ENCODE results near the gene RASAL2.
"Not testable (repeated sequence)": the region's sequence is repeated elsewhere in the genome, so short reads cannot be mapped to it uniquely, and the experiment has no call there.

Gene RASAL2

GRCh38 chr1:178337091-178337706, 243.3 kb downstream of the RASAL2 start:
- no peak for DNase-seq (ENCODE audit: low read depth in 2 of 2, low spot score in 1 of 2)

DNA sequence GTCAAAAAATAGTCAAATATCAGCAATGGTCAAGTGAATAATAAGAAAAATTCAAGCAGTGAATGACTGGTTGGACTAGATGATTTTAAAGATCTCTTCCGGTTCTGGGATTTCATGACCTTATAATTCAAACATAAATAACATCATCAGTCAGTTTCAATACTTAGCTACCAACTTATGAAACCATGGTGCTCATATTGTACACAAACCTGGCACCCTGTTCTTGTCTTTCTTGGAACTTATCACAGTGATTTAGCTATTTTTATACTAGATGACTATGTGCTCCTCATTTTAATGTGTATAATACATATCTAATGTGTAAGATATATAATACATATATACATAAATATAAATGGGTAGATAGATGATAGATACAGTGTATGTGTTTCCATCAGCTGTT, 245.9 kb downstream of the RASAL2 start:
- no peak for DNase-seq (ENCODE audit: low read depth in 2 of 2, low spot score in 1 of 2)

DNA sequence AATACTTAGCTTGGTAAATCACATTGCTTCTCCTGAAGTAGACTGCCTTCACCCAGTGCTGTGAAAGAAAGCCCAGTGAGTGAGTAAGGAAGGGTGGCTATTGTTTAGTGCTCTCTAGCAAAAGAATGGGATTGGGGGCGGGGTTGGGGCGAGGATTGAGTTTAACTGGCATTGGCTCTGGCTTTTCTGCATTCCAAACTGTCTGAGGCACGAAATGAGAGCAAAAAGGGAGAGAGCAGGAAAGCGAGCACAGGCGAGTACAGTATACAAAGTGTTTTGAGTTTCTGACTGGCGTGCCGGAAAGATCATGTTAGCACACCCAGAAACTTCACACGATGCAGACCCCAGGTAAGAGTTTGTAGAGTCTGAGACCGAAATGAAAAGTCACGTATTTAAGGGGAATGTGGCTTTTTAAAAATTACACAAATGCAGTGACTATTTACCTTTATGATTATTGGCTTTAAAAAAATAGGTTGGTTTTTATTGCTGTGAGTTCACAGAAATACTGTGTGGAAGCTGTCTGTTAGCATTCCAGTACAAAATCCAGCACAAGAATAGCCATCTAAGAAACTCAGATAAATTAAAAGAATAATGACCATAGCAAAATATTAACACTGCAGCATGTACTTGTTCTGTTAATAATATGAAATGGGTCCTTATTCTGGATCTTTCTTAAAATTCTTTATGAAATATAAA, 247.5 kb downstream of the RASAL2 start:
- no peak for DNase-seq (ENCODE audit: low read depth in 2 of 2, low spot score in 1 of 2)

DNA sequence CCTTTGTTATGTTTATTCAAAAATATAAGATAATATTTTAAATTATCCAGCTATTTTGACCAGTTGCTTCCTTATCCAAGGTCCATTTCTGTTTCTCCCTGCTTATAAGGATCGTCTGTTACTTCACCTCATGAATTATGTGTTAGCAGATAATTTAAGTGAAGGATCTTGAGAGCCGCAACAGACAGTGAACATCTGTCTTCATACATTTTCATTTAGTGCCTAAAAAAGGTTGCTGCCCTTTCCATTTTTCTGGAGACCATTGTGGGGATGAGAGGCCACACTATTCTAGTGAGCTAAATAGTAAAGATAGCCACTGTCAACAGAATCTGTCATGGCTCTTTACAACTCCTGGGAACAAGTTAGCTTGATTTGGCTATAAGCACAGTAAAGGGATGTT, 248.8 kb downstream of the RASAL2 start:
- DNase-seq (ENCODE audit: low read depth in 2 of 2, low spot score in 1 of 2) = no peak

GRCh38 chr1:178344513-178345091, 250.7 kb downstream of the RASAL2 start:
- no peak for DNase-seq (ENCODE audit: low read depth in 2 of 2, low spot score in 1 of 2)

DNA sequence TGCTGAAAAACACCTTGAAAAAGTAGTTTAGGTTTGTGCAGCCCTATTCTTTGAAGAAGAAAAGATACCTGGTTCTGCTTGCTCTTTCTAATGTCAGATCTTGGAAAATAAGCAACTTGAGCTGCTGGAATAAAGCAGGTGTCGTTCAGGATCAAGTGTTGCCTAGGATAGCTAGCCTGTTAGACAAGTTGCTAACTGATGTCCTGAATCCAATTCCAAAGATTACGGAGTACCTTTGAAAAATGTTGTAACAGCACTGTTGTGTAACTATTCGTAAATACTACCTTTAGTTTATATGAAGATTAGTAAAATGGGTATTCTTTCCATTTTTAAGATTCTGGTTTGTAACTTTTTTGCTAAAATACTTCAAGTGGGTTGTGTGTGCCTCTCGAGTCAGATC, 251.3 kb downstream of the RASAL2 start:
- no peak for DNase-seq (ENCODE audit: low read depth in 2 of 2, low spot score in 1 of 2)

DNA sequence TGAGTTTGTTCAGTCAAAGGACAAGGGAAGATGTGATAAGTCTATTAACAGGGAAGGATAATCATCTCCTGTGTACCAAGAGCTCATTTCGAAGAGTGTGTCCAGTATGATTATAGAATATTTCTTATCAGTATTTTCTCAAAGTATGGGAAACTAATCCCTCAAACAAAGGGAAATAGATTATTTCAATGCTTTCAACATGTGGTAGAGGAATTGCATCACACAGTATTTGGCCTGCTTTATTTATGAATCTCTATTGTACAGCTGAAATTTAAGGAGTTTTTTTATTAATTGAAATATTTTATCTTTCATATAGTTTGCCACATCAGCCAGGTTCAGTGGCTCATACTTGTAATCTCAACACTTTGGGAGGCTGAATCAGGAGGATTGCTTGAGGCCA, 251.9 kb downstream of the RASAL2 start:
- DNase-seq (ENCODE audit: low read depth in 2 of 2, low spot score in 1 of 2) = no peak

DNA sequence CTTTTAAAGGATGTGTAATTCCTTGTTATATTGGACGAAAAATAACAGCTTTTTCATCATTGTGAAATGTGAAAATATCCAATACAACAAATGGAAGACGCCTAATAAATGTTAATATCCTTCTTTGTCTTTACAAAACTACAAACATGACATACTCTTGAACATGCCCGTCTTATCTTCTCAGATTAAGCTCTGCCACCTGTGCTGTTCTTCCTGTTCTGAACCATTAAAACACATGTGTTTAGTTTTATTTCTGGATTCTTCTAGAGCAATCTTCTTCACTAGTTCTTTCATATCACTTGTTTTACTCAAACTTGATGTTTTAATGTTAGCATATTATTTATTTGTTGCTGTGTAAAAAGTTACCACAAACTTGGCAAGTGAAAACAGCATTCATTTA, 255.9 kb downstream of the RASAL2 start:
- no peak for DNase-seq (ENCODE audit: low read depth in 2 of 2, low spot score in 1 of 2)

DNA sequence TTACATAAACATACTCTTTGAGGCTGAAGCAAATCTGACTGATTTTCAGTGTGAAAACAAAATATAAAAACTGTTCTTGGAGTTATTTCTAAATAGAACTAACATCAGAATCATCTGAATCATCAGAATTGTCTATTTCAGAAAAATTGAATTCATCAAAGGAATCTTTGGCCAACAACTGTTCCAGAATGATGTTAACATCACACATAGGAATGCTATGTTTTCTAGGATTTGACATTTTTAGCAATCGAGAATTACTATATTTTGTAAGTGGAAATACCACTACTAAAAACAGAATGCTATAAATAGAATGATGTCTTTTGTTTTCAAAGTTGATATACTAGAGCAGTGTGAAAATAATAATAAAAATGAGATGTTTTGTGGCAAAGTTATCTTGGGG, 258.0 kb downstream of the RASAL2 start:
- DNase-seq (ENCODE audit: low read depth in 2 of 2, low spot score in 1 of 2) = not testable (repeated sequence)

- no peak for DNase-seq (ENCODE audit: low read depth in 2 of 2, low spot score in 1 of 2)
Observed at GRCh38 chr1:178352790-178353416, 259.0 kb downstream of the RASAL2 start.

DNA sequence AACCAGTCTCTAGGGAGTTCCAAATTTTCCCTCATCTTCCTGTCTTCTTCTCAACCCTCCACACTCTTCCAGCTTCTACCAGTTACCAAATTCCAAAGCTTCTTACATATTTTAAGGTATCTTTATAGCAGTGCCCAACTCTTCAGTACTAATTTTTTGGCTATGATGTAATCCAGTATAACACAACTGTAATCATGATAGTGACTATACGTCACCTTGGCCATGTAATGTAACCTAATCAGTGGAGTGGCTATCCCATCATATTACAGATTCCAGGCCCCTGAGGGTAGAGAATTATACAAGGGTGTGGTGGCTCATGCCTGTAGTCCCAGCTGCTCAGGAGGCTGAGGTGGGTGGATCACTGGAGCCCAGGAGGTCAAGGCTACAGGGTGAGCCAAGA, 259.6 kb downstream of the RASAL2 start:
- DNase-seq (ENCODE audit: low read depth in 2 of 2, low spot score in 1 of 2) = no peak

DNA sequence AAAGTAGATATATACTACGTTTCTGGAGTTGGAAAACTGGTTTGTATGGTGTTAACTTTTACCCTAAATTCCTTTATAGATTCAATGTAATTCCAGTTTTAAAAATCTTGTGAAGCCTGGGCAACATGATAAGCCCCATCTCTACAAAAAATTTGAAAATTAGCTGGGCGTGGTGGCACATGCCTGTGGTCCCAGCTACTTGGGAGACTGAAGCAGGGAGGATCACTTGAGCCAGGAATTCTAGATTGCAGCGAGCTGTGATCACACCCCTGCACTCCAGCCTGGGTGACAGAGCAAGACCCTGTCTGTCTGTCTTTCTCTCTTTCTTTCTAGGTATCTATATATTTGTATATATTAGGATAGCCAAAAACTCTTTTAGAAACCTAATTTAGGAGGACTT, 260.9 kb downstream of the RASAL2 start:
- DNase-seq (ENCODE audit: low read depth in 2 of 2, low spot score in 1 of 2) = no peak

DNA sequence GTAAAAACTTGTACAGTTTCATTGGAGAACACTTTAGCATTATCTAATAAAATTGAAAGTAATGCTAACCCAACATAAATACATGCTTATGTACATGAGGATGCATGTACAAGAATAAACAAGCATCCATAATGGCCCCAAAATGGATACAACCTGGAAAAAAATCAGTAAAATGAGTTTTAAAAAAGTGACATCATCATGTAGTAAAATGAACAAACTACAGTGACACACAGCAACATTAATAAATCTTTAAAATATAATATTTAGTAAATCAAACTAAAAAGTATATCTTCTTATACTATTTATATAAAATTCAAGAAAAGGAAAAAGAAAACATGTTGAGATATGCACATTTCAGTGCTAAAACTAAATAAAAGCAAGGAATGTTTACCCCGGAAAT, 262.4 kb downstream of the RASAL2 start:
- no peak for DNase-seq (ENCODE audit: low read depth in 2 of 2, low spot score in 1 of 2)

DNA sequence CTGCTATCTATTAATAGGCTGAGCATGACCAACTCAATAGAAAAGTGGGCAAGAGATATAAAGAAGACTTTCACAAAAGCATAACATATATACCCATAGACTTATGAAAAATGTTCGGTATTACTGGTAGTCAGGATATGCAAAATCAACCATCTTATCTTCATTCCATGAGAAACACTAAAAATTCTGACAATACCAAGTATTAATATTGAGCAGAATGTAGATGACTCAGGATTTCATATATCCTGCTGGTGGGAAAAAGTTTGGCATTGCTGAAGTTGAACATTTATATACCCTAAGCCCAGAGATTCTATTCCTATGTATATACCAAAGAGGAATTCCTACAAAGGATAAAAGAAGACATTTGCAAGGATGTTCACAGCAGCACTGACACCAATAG, 264.6 kb downstream of the RASAL2 start:
- no peak for DNase-seq (ENCODE audit: low read depth in 2 of 2, low spot score in 1 of 2)

GRCh38 chr1:178360421-178360820, 266.5 kb downstream of the RASAL2 start:
- DNase-seq (ENCODE audit: low read depth in 2 of 2, low spot score in 1 of 2) = no peak

DNA sequence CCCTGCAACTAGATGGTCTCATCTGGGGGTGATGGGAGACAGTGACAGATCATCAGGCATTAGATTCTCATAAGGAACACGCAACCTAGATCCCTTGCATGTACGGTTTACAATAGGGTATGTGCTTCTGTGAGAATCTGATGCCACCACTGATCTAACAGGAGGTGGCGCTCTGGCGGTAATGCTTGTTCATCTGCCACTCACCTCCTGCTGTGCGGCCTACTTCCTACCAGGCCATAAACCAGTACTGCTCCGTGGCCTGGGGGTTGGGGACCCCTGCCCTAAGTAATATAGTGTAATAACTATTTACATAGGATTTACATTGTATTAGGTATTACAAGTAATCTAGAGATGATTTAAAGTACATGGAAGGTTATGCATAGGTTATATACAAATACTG, 267.9 kb downstream of the RASAL2 start:
- no peak for DNase-seq (ENCODE audit: low read depth in 2 of 2, low spot score in 1 of 2)

GRCh38 chr1:178362747-178363146, 268.8 kb downstream of the RASAL2 start:
- no peak for DNase-seq (ENCODE audit: low read depth in 2 of 2, low spot score in 1 of 2)

DNA sequence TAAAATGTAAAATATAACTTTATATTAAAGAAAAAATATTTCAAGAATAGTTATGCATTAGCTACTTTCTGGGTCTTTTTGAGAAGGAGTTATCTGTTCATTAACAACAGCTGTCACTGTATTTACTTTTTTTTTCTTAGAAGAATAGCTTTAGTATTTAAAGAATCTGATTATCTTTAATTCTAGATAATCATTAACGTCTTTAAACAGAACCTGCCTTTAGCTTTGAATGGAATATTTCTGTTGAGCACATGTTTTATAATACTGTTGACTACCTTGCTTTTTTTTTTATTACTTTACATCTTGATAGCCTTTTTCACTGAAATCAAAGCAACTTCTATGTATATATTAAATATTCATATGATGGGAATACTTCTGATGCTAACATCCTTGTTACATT, 270.9 kb downstream of the RASAL2 start:
- no peak for DNase-seq (ENCODE audit: low read depth in 2 of 2, low spot score in 1 of 2)

GRCh38 chr1:178367151-178367550, 273.2 kb downstream of the RASAL2 start:
- DNase-seq (ENCODE audit: low read depth in 2 of 2, low spot score in 1 of 2) = no peak

- DNase-seq (ENCODE audit: low read depth in 2 of 2, low spot score in 1 of 2) = no peak
Observed at GRCh38 chr1:178368208-178368607, 274.3 kb downstream of the RASAL2 start.

GRCh38 chr1:178371235-178371634, 277.3 kb downstream of the RASAL2 start:
- DNase-seq (ENCODE audit: low read depth in 2 of 2, low spot score in 1 of 2) = no peak

DNA sequence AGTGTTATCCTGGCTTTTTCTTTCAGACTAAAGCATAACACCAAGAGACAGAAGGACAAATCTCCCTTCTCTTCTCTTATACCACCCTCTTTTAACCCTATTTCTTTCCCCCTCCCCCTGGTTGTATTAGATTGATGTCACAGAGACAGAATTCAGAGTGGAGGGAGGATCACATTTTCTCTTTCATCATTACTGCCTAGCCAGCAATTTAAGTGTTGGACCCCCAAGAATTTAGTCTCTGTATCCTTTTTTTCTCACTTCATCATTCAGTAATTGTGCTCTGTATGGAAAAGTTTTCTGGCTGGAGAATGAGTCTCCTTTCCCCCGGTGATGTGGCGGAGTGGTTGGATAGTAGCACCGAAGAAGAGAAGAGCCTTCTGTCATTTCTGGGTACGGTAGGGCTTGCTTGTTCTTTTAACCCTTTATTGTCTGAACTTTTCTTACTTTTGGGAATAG, 278.1 kb downstream of the RASAL2 start:
- no peak for DNase-seq (ENCODE audit: low read depth in 2 of 2, low spot score in 1 of 2)

Measured in stimulated activated CD8-positive, alpha-beta memory T cell treated with anti-CD3 and anti-CD28 coated beads, Interleukin-4, amount 100 ng/mL, for 1 hour (primary cell).